SK-N-MC (cell line): Measurements from ENCODE around the gene GRB10.

Source experiments
- EZH2 ChIP-seq: fragments of 200-600 bp; sonication (generic); IDR thresholded peaks from one replicate; pipeline ENCODE4 v1.6.1; 2017; ENCODE audit warnings: antibody characterized with exemption
- FOXP2 ChIP-seq: optimal IDR thresholded peaks from 2 replicates; pipeline ENCODE3; 2011; ENCODE audit warnings: mild to moderate bottlenecking, moderate library complexity; ENCODE audit not compliant: insufficient read depth; ENCODE audit errors: extremely low read length, control extremely low read depth
- POLR2AphosphoS5 ChIP-seq: IDR thresholded peaks from 2 replicates; pipeline ENCODE4 v1.6.1; 2012; ENCODE audit warnings: mild to moderate bottlenecking, low read depth, low read length, borderline replicate concordance

GRCh38 chr7:50795253-50795652 is 12.6 kb upstream of the GRB10 start:
- TF ChIP-seq EZH2: no peak
- TF ChIP-seq POLR2AphosphoS5: no peak
- TF ChIP-seq FOXP2: no peak
